ENCODE results near the gene AKR1C2. TPM values are rescaled to one million over a fixed set of nuclear protein-coding genes. Genes with fewer than 3 reads are reported as not detected.

The AKR1C2 gene
- total and polyA plus RNA-seq, 2 donors (not counting 1 experiment from before 2014, with no cell fraction given): not detected

- H3K9me3 Mint-ChIP-seq (ENCODE audit: insufficient read depth): no peaks in the 10 kb centered on the region
- DNase-seq (no peak), ATAC-seq (ENCODE audit: low read depth) (no peak)
- no CpG with 5 or more reads among the region's 2 CpGs for WGBS (ENCODE audit: insufficient coverage)
- Histone ChIP-seq H3K36me3 (replicated peaks in 1 of 2; ENCODE audit: control extremely low read depth in 1 of 2, control insufficient read depth in 1 of 2, extremely low read depth in 1 of 2, insufficient read depth in 2 of 2, low read length in 1 of 2) (no peaks in the 10 kb centered on the region), H3K27ac (ENCODE audit: low read length in 2 of 2) (no peak overlapping the region), H3K9me3 (ENCODE audit: control extremely low read depth in 1 of 3, control insufficient read depth in 2 of 3, insufficient read depth in 1 of 3, low read length in 2 of 3) (no peaks in the 10 kb centered on the region), H2AFZ (ENCODE audit: insufficient read depth, low read depth, low read length, poor library complexity, severe bottlenecking) (no peak overlapping the region), H3K9ac (ENCODE audit: low read length) (no peak overlapping the region), H4K20me1 (ENCODE audit: control insufficient read depth, insufficient read depth, low read length, poor library complexity, severe bottlenecking) (no peaks in the 10 kb centered on the region), H3K4me3 (ENCODE audit: control extremely low read depth in 1 of 5, extremely low read depth in 1 of 5, insufficient read depth in 1 of 5, low read depth in 2 of 5, low read length in 4 of 5) (no peak overlapping the region), H3K27me3 (replicated peaks in 1 of 4; ENCODE audit: control extremely low read depth in 1 of 4, control insufficient read depth in 3 of 4, insufficient read depth in 4 of 4, low read length in 3 of 4) (peaks cover 0 to 5% (median 0%) of the 10 kb centered on the region in 4 experiments), H3K4me1 (ENCODE audit: control insufficient read depth in 2 of 2, insufficient read depth in 2 of 2, low read length in 2 of 2) (no peaks in the 10 kb centered on the region), H3K4me2 (replicated peaks; ENCODE audit: low read depth, low read length, poor library complexity, severe bottlenecking) (no peak overlapping the region), H3K79me2 (ENCODE audit: control insufficient read depth, insufficient read depth, low read length) (no peaks in the 10 kb centered on the region)
- H3K27me3 Mint-ChIP-seq: peaks cover 4% of the 10 kb centered on the region
- H3K4me1 Mint-ChIP-seq: no peaks in the 10 kb centered on the region
- H3K4me3 Mint-ChIP-seq: no peak overlapping the region
- TF ChIP-seq CTCF (IDR thresholded peaks at IDR 0.05): no peak
- no peak for TF ChIP-seq EZH2 (IDR thresholded peaks at IDR 0.05; ENCODE audit: borderline replicate concordance, insufficient read depth, low read depth, low read length, poor library complexity, severe bottlenecking)
- intact Hi-C loops (cut with micrococcal nuclease): no loop called here
- CTCF ChIA-PET: no interaction called here
- POLR2A ChIA-PET: no interaction called here
- no peak overlapping the region for H3K27ac Mint-ChIP-seq
Observed at GRCh38 chr10:4980793-4981192, 22.9 kb downstream of the AKR1C2 start.

DNA sequence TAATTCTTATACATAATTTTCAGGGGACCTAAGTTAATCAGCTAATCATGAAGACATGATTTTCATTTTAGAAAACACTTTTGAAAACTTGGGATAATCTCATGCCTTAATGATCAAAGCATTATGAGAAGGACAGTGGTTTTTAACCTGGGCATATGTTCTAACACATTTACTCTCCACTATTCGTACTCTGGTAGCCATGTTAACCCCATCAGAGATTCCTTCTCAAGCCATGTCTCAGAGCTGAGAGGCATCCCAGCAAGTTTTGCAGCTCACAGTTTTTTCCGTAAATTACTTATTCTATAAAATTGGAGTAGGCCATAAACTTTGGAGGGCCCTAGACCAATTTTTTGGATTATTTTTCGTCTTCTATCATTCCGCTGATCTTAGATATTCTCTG is 24.8 kb downstream of the AKR1C2 start:
- POLR2A ChIA-PET: no interaction called here
- H3K4me1 ChIP-seq (ENCODE audit: control insufficient read depth in 2 of 2, insufficient read depth in 2 of 2, low read length in 2 of 2): no peaks in the 10 kb centered on the region
- no peak overlapping the region for H3K4me3 Mint-ChIP-seq
- WGBS (ENCODE audit: insufficient coverage): no CpG with 5 or more reads among the region's 4 CpGs
- no peak overlapping the region for H3K4me3 ChIP-seq (ENCODE audit: control extremely low read depth in 1 of 5, extremely low read depth in 1 of 5, insufficient read depth in 1 of 5, low read depth in 2 of 5, low read length in 4 of 5)
- H3K36me3 ChIP-seq (replicated peaks in 1 of 2; ENCODE audit: control extremely low read depth in 1 of 2, control insufficient read depth in 1 of 2, extremely low read depth in 1 of 2, insufficient read depth in 2 of 2, low read length in 1 of 2): no peaks in the 10 kb centered on the region
- no peak overlapping the region for H3K27ac Mint-ChIP-seq
- H4K20me1 ChIP-seq (ENCODE audit: control insufficient read depth, insufficient read depth, low read length, poor library complexity, severe bottlenecking): no peaks in the 10 kb centered on the region
- no peak for TF ChIP-seq CTCF (IDR thresholded peaks at IDR 0.05)
- TF ChIP-seq EZH2 (IDR thresholded peaks at IDR 0.05; ENCODE audit: borderline replicate concordance, insufficient read depth, low read depth, low read length, poor library complexity, severe bottlenecking): no peak
- peaks cover 0 to 5% (median 0%) of the 10 kb centered on the region in 4 experiments for H3K27me3 ChIP-seq (replicated peaks in 1 of 4; ENCODE audit: control extremely low read depth in 1 of 4, control insufficient read depth in 3 of 4, insufficient read depth in 4 of 4, low read length in 3 of 4)
- CTCF ChIA-PET: no interaction called here
- peaks cover 4% of the 10 kb centered on the region for H3K27me3 Mint-ChIP-seq
- no peaks in the 10 kb centered on the region for H3K9me3 Mint-ChIP-seq (ENCODE audit: insufficient read depth)
- no peak overlapping the region for H2AFZ ChIP-seq (ENCODE audit: insufficient read depth, low read depth, low read length, poor library complexity, severe bottlenecking)
- DNase-seq (no peak), ATAC-seq (ENCODE audit: low read depth) (no peak)
- intact Hi-C loops (cut with micrococcal nuclease): no loop called here
- H3K79me2 ChIP-seq (ENCODE audit: control insufficient read depth, insufficient read depth, low read length): no peaks in the 10 kb centered on the region
- no peak overlapping the region for H3K4me2 ChIP-seq (replicated peaks; ENCODE audit: low read depth, low read length, poor library complexity, severe bottlenecking)
- H3K4me1 Mint-ChIP-seq: no peaks in the 10 kb centered on the region
- H3K9me3 ChIP-seq (ENCODE audit: control extremely low read depth in 1 of 3, control insufficient read depth in 2 of 3, insufficient read depth in 1 of 3, low read length in 2 of 3): no peaks in the 10 kb centered on the region
- no peak overlapping the region for H3K27ac ChIP-seq (ENCODE audit: low read length in 2 of 2)
- H3K9ac ChIP-seq (ENCODE audit: low read length): no peak overlapping the region
